HepG2 (cell line): ENCODE results near the gene IFI27. TPM values are rescaled to one million over a fixed set of nuclear protein-coding genes. Genes with fewer than 3 reads are reported as not detected.

Source experiments
- ATAC-seq: fragments of 200-7000 bp; cut with Tn5 transposase; 3 replicates; pipeline ENCODE4 v1.9.1; 2020; ENCODE audit warnings: mild to moderate bottlenecking, moderate library complexity
- BruUV-seq: library from RNA; stranded (reverse); fragments of 400-500 nt; replicated peaks from 2 replicates; lab custom pipeline; 2021; lab: Mats Ljungman, UMichigan
- CTCF ChIA-PET: fragments of 300-600 bp; formaldehyde crosslinking; extraction: SDS; loops from one replicate; lab custom pipeline; 2021; ENCODE audit warnings: low total read pairs, inconsistent platforms, low intra/inter-chr PET ratio; lab: Yijun Ruan, JAX
- POLR2A ChIA-PET: fragments of 350-600 bp; sonication (Branson Sonifier 250); formaldehyde crosslinking; loops from one replicate; lab custom pipeline; 2020; ENCODE audit warnings: antibody characterized with exemption, inconsistent platforms; lab: Yijun Ruan, JAX
- DNase-seq: peaks from one replicate; pipeline ENCODE4 v3.0.0-alpha.2; 2015; ENCODE audit warnings: low spot score
- FAIRE-seq: peaks from 3 replicates; lab custom pipeline; 2011; peaks lifted over from hg19 to GRCh38; lab: Jason Lieb, UNC
- H2AFZ ChIP-seq: one replicate; pipeline ENCODE4 v1.6.1; 2011; ENCODE audit warnings: low read length, inconsistent platforms
- H3K27ac ChIP-seq: fragments of 300-600 bp; 3 replicates; pipeline ENCODE4 v1.8.0; 2011; ENCODE audit warnings: mixed run types, mild to moderate bottlenecking, mixed read lengths, low read length, inconsistent platforms; ENCODE audit not compliant: insufficient read depth; ENCODE audit errors: extremely low read length
- H3K27me3 ChIP-seq, 2 experiments: fragments of 200-600 bp in 1 of 2; 2 replicates in 1 of 2; 3 replicates in 1 of 2; pipeline versions ENCODE4 v1.6.0 to v1.8.0; 2011; ENCODE audit warnings: low read length in 2 of 2, mild to moderate bottlenecking in 2 of 2, moderate library complexity in 2 of 2, inconsistent platforms in 1 of 2; ENCODE audit not compliant: insufficient read depth in 2 of 2, control insufficient read depth in 1 of 2
- H3K36me3 ChIP-seq, 2 experiments: fragments of 200-600 bp in 1 of 2; replicated peaks in 1 of 2; 2 replicates in 1 of 2; 3 replicates in 1 of 2; pipeline versions ENCODE4 v1.5.1 to v1.8.0; 2011; ENCODE audit warnings: low read length in 2 of 2, inconsistent platforms in 1 of 2; ENCODE audit not compliant: insufficient read depth in 2 of 2, control insufficient read depth in 1 of 2
- H3K4me1 ChIP-seq: 2 replicates; pipeline ENCODE4 v1.5.1; 2012; ENCODE audit warnings: low read length, inconsistent platforms; ENCODE audit not compliant: insufficient read depth
- H3K4me2 ChIP-seq: 2 replicates; pipeline ENCODE4 v1.6.0; 2011; ENCODE audit warnings: low read depth, low read length, inconsistent platforms
- H3K4me3 ChIP-seq, 3 experiments: fragments of 200-600 bp in 1 of 3; sonication (generic), shearing (Covaris generic) in 1 of 3; replicated peaks in 1 of 3; 2 replicates each; pipeline ENCODE4 v1.5.1; 2011 to 2016; ENCODE audit warnings: low read length in 3 of 3, inconsistent platforms in 2 of 3, low read depth in 2 of 3, mild to moderate bottlenecking in 2 of 3, control low read depth in 1 of 3, mixed read lengths in 1 of 3; ENCODE audit not compliant: insufficient read depth in 1 of 3
- H3K79me2 ChIP-seq: one replicate; pipeline ENCODE4 v1.6.1; 2011; ENCODE audit warnings: low read length, inconsistent platforms; ENCODE audit not compliant: insufficient read depth
- H3K9ac ChIP-seq: 2 replicates; pipeline ENCODE4 v1.6.0; 2011; ENCODE audit warnings: mild to moderate bottlenecking, low read depth, low read length, inconsistent platforms; ENCODE audit not compliant: insufficient read depth
- H3K9me3 ChIP-seq: 2 replicates; pipeline ENCODE4 v1.5.1; 2012; ENCODE audit warnings: mild to moderate bottlenecking, low read length
- H4K20me1 ChIP-seq: 2 replicates; pipeline ENCODE4 v1.6.0; 2011; ENCODE audit warnings: inconsistent platforms, mild to moderate bottlenecking, low read length, moderate library complexity; ENCODE audit not compliant: insufficient read depth
- JARID2 ChIP-seq: sonication (generic); formaldehyde crosslinking; IDR thresholded peaks from 2 replicates; pipeline ENCODE4 v1.8.1; 2023; ENCODE audit warnings: missing genetic modification reagents, inconsistent platforms; ENCODE audit not compliant: insufficient replicate concordance
- MAF1 ChIP-seq: sonication (generic); formaldehyde crosslinking; IDR thresholded peaks from 2 replicates; pipeline ENCODE4 v1.5.0; 2020; ENCODE audit warnings: missing genetic modification reagents, borderline replicate concordance
- RAD21 ChIP-seq: fragments of 450-650 bp; formaldehyde crosslinking; IDR thresholded peaks from 2 replicates; pipeline ENCODE4 v1.5.0; 2020; ENCODE audit warnings: mild to moderate bottlenecking
- SMC3 ChIP-seq: IDR thresholded peaks from 2 replicates; pipeline ENCODE4 v1.6.1; 2011; ENCODE audit warnings: low read length, improper control_type of control experiment
- STAG1 ChIP-seq: sonication (generic); formaldehyde crosslinking; IDR thresholded peaks from 2 replicates; pipeline ENCODE4 v1.4.0; 2020; ENCODE audit warnings: missing genetic modification reagents
- WGBS: methylation state at CpG from one replicate; pipeline ENCODE4 v1.1.6; 2017; ENCODE audit warnings: low lambda C conversion rate; 5-methylcytosine and 5-hydroxymethylcytosine counted together
- in situ Hi-C: cut with HindIII; loops from 2 replicates; pipeline ENCODE4 v1.10.0; 2017; ENCODE audit warnings: low pct_unique_long_range_greater_than_20kb; ENCODE audit not compliant: extremely low pct_ligation_motif_present
- intact Hi-C: fragments of 100-400 bp; cut with micrococcal nuclease; formaldehyde crosslinking; loops from one replicate; pipeline ENCODE4 v1.10.0; 2022; ENCODE audit not compliant: unreplicated experiment
- polyA plus RNA-seq, 8 experiments: library from polyadenylated mRNA; depleted of rRNA in 3 of 8; stranded (reverse) in 7 of 8; unstranded in 1 of 8; fragments of >200 nt; fragmentation: Illumina TruSeq in 4 of 8; extraction: Trizol in 4 of 8; gene quantifications; 2 replicates each; pipeline versions ENCODE4 v1.2.1 to v1.2.3, GENCODE V29; 2011 to 2016; ENCODE audit warnings: low read depth in 4 of 8, missing spikeins in 1 of 8, mixed read lengths in 1 of 8; ENCODE audit not compliant: insufficient read depth in 1 of 8
- total RNA-seq, 5 experiments: library from RNA; depleted of rRNA; stranded (reverse); fragments of >200 nt; fragmentation: Illumina TruSeq; extraction: Trizol; gene quantifications; 2 replicates each; pipeline ENCODE4 v1.2.3, GENCODE V29; 2016; ENCODE audit warnings: low read depth in 1 of 5
- TF ChIP-seq, protein P1 (sequence below): sonication (generic); formaldehyde crosslinking; IDR thresholded peaks from 2 replicates; pipeline ENCODE4 v1.4.0; 2020; ENCODE audit warnings: missing genetic modification reagents
- TF ChIP-seq, protein P2 (sequence below): sonication (generic); formaldehyde crosslinking; IDR thresholded peaks from 2 replicates; pipeline ENCODE4 v1.4.0; 2020; ENCODE audit warnings: missing genetic modification reagents, mild to moderate bottlenecking, borderline replicate concordance
- TF ChIP-seq, protein P3 (sequence below): IDR thresholded peaks from 2 replicates; pipeline ENCODE4 v1.6.1; 2012; ENCODE audit warnings: low read depth, low read length, improper control_type of control experiment
- TF ChIP-seq, protein P4 (sequence below), 2 experiments: sonication (generic) in 1 of 2; formaldehyde crosslinking in 1 of 2; IDR thresholded peaks; 2 replicates each; pipeline versions ENCODE4 v1.4.0 to v1.6.1; 2018 to 2020; ENCODE audit warnings: missing genetic modification reagents in 2 of 2, borderline replicate concordance in 1 of 2, low read depth in 1 of 2, mild to moderate bottlenecking in 1 of 2, missing biosample characterization in 1 of 2
- TF ChIP-seq, protein P5 (sequence below): sonication (generic); formaldehyde crosslinking; IDR thresholded peaks from 2 replicates; pipeline ENCODE4 v1.5.0; 2020; ENCODE audit warnings: mild to moderate bottlenecking, missing genetic modification reagents, moderate library complexity

IFI27 gene
- total and polyA plus RNA-seq, 2 of the 13 experiments (the other 11 are each of a cell fraction or from before 2014, with no cell fraction given): 1.2 to 1.7 TPM

DNA sequence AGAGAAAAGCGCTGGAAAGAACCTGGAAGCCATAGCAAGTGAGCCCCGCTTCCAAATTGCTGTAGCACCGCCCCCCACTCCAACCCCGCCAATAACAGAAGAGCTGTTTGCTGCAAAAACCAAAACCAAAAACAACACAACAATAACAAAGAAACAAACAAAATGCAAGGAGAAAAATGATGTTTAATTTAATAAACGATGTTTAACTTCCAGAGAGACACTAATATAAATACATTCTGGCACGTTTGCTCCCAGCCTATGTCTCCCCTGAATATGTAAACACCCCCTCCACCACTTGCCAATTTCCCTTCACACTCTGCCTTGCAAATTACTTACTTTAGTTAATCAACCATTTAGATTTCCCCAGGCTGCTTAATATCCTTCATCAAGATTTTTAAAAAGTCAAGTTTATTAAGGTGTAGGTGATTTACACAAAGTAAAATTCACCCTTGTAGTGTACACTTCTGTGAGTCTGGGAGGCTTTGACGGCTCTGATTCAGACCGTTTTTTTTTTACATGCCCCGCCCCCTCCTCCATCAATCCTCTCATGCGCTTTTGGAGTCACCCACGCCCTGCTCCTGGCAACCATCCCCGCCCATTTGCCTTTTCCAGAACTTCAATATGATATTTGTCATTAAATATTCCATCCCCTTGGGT, 19.4 kb downstream of the IFI27 start (continued):
- TF ChIP-seq, protein P1, sequence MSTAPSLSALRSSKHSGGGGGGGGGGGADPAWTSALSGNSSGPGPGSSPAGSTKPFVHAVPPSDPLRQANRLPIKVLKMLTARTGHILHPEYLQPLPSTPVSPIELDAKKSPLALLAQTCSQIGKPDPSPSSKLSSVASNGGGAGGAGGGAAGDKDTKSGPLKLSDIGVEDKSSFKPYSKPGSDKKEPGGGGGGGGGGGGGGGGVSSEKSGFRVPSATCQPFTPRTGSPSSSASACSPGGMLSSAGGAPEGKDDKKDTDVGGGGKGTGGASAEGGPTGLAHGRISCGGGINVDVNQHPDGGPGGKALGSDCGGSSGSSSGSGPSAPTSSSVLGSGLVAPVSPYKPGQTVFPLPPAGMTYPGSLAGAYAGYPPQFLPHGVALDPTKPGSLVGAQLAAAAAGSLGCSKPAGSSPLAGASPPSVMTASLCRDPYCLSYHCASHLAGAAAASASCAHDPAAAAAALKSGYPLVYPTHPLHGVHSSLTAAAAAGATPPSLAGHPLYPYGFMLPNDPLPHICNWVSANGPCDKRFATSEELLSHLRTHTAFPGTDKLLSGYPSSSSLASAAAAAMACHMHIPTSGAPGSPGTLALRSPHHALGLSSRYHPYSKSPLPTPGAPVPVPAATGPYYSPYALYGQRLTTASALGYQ: no peak
- TF ChIP-seq JARID2 (CRISPR knock-in tag) (no peak), MAF1 (CRISPR knock-in tag) (0 out of 2 replicates have a peak, but pooled peaks have one; percentile 11)
- TF ChIP-seq, protein P2, sequence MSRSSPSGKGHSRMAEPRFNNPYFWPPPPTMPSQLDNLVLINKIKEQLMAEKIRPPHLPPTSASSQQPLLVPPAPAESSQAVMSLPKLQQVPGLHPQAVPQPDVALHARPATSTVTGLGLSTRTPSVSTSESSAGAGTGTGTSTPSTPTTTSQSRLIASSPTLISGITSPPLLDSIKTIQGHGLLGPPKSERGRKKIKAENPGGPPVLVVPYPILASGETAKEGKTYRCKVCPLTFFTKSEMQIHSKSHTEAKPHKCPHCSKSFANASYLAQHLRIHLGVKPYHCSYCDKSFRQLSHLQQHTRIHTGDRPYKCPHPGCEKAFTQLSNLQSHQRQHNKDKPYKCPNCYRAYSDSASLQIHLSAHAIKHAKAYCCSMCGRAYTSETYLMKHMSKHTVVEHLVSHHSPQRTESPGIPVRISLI (CRISPR knock-in tag): peak; percentile 77; the same call in 1 of the 2 replicates

DNA sequence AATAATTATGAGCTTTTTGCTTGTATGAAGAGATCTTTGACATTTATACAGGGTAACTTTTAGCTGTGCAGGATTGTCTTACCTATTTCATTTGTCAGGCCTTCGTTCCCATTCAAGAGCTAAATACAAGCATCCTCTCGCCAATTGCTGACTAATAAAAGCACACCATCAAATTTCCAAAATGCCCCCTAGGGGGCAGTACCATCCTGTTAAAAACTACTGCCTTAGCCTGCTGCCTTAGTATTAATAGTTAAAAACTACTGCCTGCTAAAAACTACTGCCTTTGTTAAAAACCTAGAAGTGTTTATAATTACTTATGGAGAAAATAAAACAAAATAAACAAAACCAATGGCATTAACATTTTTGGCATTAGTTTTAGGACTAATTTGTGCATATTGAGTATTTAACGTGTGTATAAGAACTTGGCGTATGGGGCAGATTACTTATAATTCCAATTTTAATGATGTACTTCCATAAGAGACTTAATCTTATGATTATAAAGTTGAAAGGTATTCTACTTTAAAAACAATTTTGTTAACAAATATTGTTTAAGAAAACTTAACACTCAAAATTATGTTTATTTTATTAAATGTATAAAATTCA, 21.9 kb downstream of the IFI27 start:
- no TSS peak for BruUV-seq
- no peak overlapping the region for H3K4me3 ChIP-seq
- no peaks in the 10 kb centered on the region for H3K36me3 ChIP-seq
- H3K9ac ChIP-seq: no peak overlapping the region
- intact Hi-C loops (loop anchor here (1.0 to 10.0 kb wide), 3 partner anchors 175 to 242 kb away; no protein-coding TSS in a partner anchor), in situ Hi-C loops (no loop called here)
- peak; percentile 82 for FAIRE-seq
- H4K20me1 ChIP-seq: no peaks in the 10 kb centered on the region
- ChIA-PET CTCF (interaction anchor here (1.0 to 1.9 kb wide), 3 partner anchors 48 to 175 kb away, joined by 3 to 14 read pairs (median 10); no protein-coding TSS in a partner anchor), POLR2A (interaction anchor here (0.6 kb wide), 1 partner anchor 161 kb away, joined by 3 read pairs; the partner anchor contains the start of gene SERPINA10)
- no peak overlapping the region for H2AFZ ChIP-seq
- peak; percentile 72 for DNase-seq
- H3K4me1 ChIP-seq: peaks cover 18% of the 10 kb centered on the region
- peaks cover 0 to 10% of the 10 kb centered on the region in 2 experiments; a peak in 3 of 5 replicates for H3K27me3 ChIP-seq
- no peak overlapping the region for H3K27ac ChIP-seq
- H3K4me2 ChIP-seq: no peak overlapping the region
- no peaks in the 10 kb centered on the region for H3K79me2 ChIP-seq
- WGBS: 40% methylated on average over 4 of the region's 4 CpGs
- no peak for ATAC-seq
- peaks cover 8% of the 10 kb centered on the region for H3K9me3 ChIP-seq
- TF ChIP-seq, protein P3, sequence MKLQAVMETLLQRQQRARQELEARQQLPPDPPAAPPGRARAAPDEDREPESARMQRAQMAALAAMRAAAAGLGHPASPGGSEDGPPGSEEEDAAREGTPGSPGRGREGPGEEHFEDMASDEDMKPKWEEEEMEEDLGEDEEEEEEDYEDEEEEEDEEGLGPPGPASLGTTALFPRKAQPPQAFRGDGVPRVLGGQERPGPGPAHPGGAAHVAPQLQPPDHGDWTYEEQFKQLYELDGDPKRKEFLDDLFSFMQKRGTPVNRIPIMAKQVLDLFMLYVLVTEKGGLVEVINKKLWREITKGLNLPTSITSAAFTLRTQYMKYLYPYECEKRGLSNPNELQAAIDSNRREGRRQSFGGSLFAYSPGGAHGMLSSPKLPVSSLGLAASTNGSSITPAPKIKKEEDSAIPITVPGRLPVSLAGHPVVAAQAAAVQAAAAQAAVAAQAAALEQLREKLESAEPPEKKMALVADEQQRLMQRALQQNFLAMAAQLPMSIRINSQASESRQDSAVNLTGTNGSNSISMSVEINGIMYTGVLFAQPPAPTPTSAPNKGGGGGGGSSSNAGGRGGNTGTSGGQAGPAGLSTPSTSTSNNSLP: peak; percentile 43; the same call in 1 of the 2 replicates
- TF ChIP-seq RAD21 (CRISPR knock-in tag): peak; percentile 53
- peak; percentile 58 for TF ChIP-seq SMC3
- TF ChIP-seq STAG1 (CRISPR knock-in tag): peak; percentile 68
- TF ChIP-seq, protein P4, sequence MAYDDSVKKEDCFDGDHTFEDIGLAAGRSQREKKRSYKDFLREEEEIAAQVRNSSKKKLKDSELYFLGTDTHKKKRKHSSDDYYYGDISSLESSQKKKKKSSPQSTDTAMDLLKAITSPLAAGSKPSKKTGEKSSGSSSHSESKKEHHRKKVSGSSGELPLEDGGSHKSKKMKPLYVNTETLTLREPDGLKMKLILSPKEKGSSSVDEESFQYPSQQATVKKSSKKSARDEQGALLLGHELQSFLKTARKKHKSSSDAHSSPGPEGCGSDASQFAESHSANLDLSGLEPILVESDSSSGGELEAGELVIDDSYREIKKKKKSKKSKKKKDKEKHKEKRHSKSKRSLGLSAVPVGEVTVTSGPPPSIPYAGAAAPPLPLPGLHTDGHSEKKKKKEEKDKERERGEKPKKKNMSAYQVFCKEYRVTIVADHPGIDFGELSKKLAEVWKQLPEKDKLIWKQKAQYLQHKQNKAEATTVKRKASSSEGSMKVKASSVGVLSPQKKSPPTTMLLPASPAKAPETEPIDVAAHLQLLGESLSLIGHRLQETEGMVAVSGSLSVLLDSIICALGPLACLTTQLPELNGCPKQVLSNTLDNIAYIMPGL (CRISPR knock-in tag; IDR thresholded peaks at IDR 0.05; ENCODE audit: borderline replicate concordance in 1 of 2, low read depth in 1 of 2): 0 out of 4 replicates have a peak, but pooled peaks of 1 of the 2 experiments have one; percentile 26
- TF ChIP-seq, protein P5, sequence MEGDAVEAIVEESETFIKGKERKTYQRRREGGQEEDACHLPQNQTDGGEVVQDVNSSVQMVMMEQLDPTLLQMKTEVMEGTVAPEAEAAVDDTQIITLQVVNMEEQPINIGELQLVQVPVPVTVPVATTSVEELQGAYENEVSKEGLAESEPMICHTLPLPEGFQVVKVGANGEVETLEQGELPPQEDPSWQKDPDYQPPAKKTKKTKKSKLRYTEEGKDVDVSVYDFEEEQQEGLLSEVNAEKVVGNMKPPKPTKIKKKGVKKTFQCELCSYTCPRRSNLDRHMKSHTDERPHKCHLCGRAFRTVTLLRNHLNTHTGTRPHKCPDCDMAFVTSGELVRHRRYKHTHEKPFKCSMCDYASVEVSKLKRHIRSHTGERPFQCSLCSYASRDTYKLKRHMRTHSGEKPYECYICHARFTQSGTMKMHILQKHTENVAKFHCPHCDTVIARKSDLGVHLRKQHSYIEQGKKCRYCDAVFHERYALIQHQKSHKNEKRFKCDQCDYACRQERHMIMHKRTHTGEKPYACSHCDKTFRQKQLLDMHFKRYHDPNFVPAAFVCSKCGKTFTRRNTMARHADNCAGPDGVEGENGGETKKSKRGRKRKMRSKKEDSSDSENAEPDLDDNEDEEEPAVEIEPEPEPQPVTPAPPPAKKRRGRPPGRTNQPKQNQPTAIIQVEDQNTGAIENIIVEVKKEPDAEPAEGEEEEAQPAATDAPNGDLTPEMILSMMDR (CRISPR knock-in tag): peak; percentile 68
